Measurements from ENCODE around the gene ADGRF4. TPM values are rescaled to one million over a fixed set of nuclear protein-coding genes. Genes with fewer than 3 reads are reported as not detected.

ADGRF4 gene
- total RNA-seq, 1 experiment from 2014 or later, result not detected

DNA sequence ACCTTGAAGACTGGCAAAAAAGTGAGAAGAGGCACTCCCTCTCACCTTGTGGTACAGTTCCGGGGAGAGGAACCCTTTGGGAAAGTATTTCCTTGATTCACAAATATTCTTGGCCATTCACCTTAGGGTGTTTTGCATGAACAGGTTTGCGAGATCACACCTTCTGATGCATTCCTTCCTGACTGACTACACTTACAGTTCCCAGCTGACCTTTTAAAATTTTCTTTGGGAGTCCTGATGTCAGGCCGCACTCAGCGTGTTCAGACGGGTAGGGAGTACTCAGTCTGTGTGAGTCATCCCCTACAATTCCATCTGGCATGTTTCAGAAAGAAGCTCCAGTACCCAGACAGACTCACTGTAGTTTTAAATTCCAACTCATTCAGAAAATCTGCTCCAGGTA, 1.7 kb downstream of the ADGRF4 start:
- H4K8ac ChIP-seq (replicated peaks; ENCODE audit: insufficient read length, low read depth, low read length), result no peak overlapping the region
- H3K79me1 ChIP-seq (ENCODE audit: insufficient read depth, low read depth, low read length, poor library complexity, severe bottlenecking), result no peaks in the 10 kb centered on the region
- no peak overlapping the region for H3K4ac ChIP-seq (ENCODE audit: low read depth, low read length)
- no peak overlapping the region for H3K56ac ChIP-seq (ENCODE audit: insufficient read length, low read depth, low read length)
- H2BK15ac ChIP-seq (ENCODE audit: low read depth, low read length), result no peak overlapping the region
- no peaks in the 10 kb centered on the region for H3K9me3 ChIP-seq (ENCODE audit: control insufficient read depth, low read depth, low read length)
- no peaks in the 10 kb centered on the region; the same call in 1 of the 2 replicates for H3K4me1 ChIP-seq (ENCODE audit: insufficient read depth, low read length)
- no peak overlapping the region for H3K27ac Mint-ChIP-seq
- H2BK20ac ChIP-seq (ENCODE audit: low read depth, low read length, poor library complexity, severe bottlenecking), result no peak overlapping the region
- no peak overlapping the region for H2BK5ac ChIP-seq (ENCODE audit: insufficient read length, low read length)
- no peak overlapping the region for H3K4me3 Mint-ChIP-seq
- H3K9ac ChIP-seq (ENCODE audit: extremely low read depth, insufficient read length, low read length), result no peak overlapping the region
- H2BK120ac ChIP-seq (ENCODE audit: low read depth, low read length, poor library complexity, severe bottlenecking), result no peak overlapping the region
- no peaks in the 10 kb centered on the region for H3K27me3 ChIP-seq (ENCODE audit: insufficient read depth, low read length)
- H4K91ac ChIP-seq (ENCODE audit: insufficient read length, low read depth, low read length), result no peak overlapping the region
- TF ChIP-seq, protein P1, sequence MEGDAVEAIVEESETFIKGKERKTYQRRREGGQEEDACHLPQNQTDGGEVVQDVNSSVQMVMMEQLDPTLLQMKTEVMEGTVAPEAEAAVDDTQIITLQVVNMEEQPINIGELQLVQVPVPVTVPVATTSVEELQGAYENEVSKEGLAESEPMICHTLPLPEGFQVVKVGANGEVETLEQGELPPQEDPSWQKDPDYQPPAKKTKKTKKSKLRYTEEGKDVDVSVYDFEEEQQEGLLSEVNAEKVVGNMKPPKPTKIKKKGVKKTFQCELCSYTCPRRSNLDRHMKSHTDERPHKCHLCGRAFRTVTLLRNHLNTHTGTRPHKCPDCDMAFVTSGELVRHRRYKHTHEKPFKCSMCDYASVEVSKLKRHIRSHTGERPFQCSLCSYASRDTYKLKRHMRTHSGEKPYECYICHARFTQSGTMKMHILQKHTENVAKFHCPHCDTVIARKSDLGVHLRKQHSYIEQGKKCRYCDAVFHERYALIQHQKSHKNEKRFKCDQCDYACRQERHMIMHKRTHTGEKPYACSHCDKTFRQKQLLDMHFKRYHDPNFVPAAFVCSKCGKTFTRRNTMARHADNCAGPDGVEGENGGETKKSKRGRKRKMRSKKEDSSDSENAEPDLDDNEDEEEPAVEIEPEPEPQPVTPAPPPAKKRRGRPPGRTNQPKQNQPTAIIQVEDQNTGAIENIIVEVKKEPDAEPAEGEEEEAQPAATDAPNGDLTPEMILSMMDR (conservative IDR thresholded peaks at IDR 0.05), result no peak
- no peak overlapping the region for H2AK5ac ChIP-seq (ENCODE audit: insufficient read length, low read length)
- no peak overlapping the region for H3K27ac ChIP-seq (ENCODE audit: insufficient read length, low read depth, low read length)
- H3K4me2 ChIP-seq (ENCODE audit: insufficient read depth, insufficient read length, low read length), result no peak overlapping the region
- H3K23ac ChIP-seq (ENCODE audit: insufficient read length, low read depth, low read length), result no peak overlapping the region
- H3K4me1 Mint-ChIP-seq, result peaks cover 5 to 6% of the 10 kb centered on the region in 2 experiments; a peak in 3 of 4 replicates
- H3K18ac ChIP-seq (ENCODE audit: insufficient read length, low read depth, low read length), result no peak overlapping the region
- no peaks in the 10 kb centered on the region for H3K27me3 Mint-ChIP-seq (ENCODE audit: low read depth)
- no CpG with 5 or more reads among the region's 5 CpGs for WGBS (ENCODE audit: extremely low coverage, insufficient read length, low lambda C conversion rate)
- H3T11ph ChIP-seq (ENCODE audit: low read length), result no peak overlapping the region
- no peak for DNase-seq
- H3K23me2 ChIP-seq (ENCODE audit: insufficient read length, low read depth, low read length, poor library complexity, severe bottlenecking), result no peaks in the 10 kb centered on the region
- H3K14ac ChIP-seq (ENCODE audit: insufficient read depth, low read length), result no peak overlapping the region
- no peaks in the 10 kb centered on the region for H3K9me3 Mint-ChIP-seq
- no peaks in the 10 kb centered on the region for H3K79me2 ChIP-seq (ENCODE audit: insufficient read depth, low read length)
- H3K36me3 Mint-ChIP-seq (ENCODE audit: insufficient read depth in 1 of 3, low read depth in 3 of 3), result no peaks in the 10 kb centered on the region
- no peaks in the 10 kb centered on the region for H4K20me1 ChIP-seq (ENCODE audit: control insufficient read depth, insufficient read depth, insufficient read length)
- H2AFZ ChIP-seq (ENCODE audit: low read length), result no peak overlapping the region
- no peak overlapping the region for H4K5ac ChIP-seq (ENCODE audit: insufficient read length, low read depth, low read length)
- H2BK12ac ChIP-seq (ENCODE audit: insufficient read length, low read depth, low read length), result no peak overlapping the region

Data from H9 (cell line).